HG03460 (cell line): ENCODE results near the gene SMIM13.

ENCODE experiments used
- ATAC-seq: cut with Tn5 transposase; IDR thresholded peaks from one replicate; pipeline ENCODE4 v1.9.1; 2021; ENCODE audit not compliant: unreplicated experiment

SMIM13 gene

GRCh38 chr6:11151488-11151887 is 57.9 kb downstream of the SMIM13 start:
- no peak for ATAC-seq

DNA sequence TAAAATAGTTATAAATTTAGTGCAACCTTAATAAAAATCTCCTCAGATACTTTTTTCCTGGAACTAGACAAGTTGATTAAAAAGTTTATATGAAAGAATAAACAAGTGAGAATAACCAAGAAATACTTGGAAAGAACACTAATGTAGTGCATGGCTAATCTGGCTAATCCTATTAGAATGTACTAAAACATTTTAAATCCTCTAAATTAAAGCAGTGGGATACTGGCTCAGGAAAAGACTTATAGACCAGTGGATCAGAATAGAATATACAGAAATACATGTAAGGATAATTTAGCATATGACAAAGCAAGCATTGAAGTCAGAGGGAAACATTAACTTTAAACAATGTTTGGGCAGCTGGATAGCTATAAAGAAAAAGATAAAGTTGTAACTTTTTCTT is 58.9 kb downstream of the SMIM13 start:
- ATAC-seq: no peak

DNA sequence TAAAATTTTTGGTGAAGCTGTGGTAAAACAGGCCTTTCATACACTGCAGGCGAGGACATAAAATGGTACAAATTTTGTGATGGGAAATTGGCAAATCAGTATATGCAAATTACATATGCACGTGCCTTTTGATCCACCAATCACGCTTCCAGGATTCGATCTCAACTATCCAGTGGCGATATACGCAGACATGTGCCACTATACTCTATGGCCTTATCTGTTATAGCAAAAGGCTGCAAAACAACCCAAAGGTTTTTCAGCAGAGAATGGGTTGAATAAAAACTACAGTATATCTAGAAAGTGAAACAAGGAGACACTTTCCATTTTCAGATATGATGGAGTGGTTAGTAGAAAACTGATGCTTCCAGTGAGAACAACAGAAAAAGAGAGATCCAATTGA is 59.8 kb downstream of the SMIM13 start:
- no peak for ATAC-seq

- ATAC-seq: no peak
Measured at GRCh38 chr6:11155589-11155988, 62.0 kb downstream of the SMIM13 start.

GRCh38 chr6:11160199-11160598 is 66.6 kb downstream of the SMIM13 start:
- no peak for ATAC-seq

DNA sequence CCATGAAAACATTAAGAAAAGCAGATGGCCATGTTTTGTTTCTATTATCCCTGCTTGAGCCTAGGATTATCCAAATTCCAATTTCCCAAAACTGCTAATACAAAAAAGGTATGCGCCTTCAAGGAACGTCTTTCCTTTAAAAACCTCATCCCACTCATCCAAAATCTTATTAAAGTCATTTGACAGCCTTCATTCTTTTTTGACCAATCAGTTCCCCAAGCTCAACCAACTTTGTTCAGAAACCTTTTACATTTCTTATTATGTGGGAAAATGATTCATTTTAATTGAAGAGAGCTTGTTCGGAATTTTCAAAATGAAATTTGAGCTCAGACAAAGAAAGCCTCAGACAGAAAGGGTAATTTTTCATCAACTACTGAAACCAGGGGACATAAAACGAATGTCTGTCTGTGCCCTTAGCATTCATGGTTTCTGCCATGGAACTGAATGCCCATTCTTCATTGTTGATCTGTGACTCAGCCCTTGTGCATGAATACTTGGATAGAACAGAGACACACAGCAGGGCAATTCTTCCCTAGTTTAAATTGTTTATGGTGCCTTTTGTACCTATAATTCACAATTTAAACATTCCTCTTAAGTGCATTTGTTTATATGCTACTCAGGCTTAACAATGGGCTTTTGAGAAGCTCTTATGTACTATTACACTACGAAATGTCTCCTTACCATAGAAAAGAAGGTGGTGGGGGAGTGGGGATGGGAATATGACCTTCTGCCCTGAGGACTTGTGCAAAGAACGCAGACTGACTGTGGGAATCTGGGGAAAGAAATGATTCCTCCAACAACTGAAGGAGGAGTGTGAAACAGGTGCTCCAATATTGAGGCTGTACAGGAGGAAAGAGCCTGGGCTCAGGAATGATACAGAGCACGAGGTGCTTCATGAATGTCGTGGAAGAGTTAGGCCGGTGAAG is 67.7 kb downstream of the SMIM13 start:
- no peak for ATAC-seq

- ATAC-seq: no peak
Measured at GRCh38 chr6:11162262-11162661, 68.6 kb downstream of the SMIM13 start.

- no peak for ATAC-seq
Measured at GRCh38 chr6:11163932-11164331, 70.3 kb downstream of the SMIM13 start.

DNA sequence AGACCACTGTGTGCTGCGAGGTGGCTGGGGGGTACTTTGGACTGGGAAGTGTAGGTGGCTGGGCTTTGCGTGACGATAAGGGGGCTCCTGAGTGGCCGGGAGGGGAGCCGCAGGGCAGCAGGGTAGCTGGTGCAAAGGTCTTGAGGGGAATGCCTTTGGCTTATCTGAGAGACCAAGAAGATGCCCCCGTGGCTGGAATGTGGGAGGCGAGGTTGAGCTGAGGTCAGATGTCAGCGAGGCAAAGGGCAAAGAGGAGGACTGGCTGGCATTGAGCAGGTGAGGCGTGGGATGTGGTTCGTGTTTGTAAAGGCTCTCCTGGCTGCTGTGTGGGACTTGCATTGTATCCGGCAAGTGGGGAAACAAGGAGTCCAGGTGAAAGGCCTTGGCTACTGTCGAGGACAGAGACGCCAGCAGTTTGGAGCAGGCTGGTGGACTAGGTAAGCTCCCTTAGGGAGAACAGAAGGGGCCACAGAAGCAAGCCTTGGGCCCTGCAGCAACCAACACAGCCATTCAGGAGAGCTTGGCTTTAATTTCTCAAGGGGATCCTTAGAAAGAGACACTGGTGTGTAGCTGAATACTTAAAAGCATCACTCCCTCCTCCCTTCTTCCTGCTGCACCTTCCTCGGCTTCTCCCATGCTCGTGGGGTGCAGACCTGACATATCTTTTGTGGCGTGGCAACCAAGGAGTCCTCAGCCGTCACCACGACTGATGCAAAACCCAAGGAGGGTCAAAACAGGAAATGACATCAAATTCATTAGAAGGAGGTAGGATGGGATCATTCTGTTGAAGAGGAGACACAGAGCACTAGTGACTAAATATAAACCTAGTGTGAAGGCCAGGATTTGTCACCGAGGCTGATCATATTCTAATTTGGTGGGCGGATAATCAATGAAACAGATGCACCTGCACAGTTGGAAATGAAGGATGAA is 71.3 kb downstream of the SMIM13 start:
- no peak for ATAC-seq

DNA sequence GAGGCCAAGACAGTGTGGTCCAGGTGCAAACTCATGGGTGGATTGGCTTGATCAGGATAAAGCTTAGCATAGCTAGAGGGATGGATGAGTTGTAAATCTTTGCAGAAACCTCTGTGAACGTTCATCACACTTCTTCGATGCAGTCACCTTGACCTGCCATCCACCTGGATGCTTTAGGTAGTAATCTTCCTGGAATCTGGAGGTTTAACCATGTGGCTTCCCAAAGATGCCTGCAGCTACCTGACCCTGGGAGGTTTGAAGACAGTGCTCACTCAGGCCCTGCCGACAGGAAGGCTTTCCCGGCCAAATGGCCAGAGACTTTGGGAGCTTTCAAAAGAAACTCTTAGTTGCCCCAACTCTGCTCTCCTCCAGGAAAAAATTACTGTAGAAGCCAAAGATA is 73.3 kb downstream of the SMIM13 start:
- ATAC-seq: no peak

DNA sequence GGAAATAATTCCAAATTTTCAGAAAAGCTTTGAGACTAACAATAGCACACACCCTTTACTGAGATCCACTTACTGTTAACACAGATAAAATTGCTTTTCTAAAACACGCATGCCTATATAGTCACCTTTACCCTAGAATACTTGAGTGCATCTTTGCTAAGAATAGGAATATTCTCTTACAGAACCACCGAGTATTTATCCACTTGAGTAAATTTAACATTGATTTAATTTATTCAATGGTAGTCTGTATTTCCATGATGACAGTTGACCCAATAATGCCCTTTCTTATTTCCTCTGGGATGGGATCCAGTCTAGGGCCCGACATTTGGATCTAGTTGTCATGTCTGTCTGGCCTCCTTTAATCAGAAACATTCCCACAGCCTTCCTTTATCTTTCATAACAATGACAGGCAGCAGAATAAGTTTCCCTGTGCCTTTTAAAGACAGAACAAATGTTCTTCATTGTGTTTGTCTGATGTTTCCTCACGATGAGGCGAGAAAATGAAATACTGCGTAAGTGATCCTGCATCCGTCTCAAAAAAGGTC is 74.5 kb downstream of the SMIM13 start:
- ATAC-seq: no peak

DNA sequence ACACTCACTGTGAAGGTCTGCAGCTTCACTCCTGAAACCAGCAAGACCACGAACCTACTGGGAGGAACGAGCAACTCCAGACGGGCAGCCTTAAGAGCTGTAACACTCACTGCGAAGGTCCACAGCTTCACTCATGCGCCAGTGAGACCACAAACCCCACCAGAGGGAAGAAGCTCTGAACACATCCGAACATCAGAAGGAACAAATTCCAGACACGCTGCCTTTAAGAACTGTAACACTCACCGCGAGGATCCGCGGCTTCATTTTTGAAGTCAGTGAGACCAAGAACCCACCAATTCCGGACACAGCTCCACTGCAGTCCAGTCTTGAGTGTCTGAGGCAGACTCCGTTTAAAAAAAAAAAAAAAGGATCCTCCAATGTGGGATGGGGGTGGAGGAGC is 78.3 kb downstream of the SMIM13 start:
- ATAC-seq: no peak

DNA sequence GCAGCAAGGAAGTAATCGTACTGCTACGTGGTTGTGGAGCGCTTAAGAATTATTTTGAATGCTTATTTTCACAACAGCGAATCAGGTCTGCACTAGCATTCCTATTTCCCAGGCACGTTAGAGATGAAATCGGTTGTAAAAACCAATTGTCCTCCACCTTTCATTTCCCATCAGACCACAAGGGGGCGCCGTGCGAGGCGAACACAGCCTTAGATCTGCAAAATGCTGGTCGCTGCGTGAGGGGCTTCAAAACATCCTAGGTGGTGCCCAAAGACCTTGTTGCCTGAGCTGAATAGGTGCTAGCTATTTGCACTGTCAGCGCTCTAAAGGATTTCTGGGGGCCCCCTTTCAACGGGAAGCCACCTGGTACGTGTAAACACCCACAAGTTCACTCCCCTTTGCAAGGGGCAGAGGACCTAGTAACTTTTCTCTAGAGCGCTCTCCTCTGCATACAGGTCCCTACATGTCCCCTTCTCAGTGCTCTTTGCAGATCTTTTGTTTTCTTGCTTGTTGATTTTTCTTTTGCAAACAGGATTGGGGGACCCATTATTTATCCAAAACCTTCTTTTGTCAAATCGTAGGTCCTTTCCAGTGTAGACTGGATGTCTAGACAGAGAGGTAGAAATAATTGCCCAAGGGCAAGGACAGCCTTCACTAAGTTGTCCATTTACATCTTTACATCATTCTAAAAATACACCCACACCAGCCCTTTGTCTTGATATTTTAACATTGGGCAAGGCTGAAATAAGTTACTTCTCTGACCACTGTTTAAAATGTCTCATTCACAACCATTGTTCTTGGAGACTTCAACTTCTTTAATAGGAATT is 79.1 kb downstream of the SMIM13 start:
- no peak for ATAC-seq

DNA sequence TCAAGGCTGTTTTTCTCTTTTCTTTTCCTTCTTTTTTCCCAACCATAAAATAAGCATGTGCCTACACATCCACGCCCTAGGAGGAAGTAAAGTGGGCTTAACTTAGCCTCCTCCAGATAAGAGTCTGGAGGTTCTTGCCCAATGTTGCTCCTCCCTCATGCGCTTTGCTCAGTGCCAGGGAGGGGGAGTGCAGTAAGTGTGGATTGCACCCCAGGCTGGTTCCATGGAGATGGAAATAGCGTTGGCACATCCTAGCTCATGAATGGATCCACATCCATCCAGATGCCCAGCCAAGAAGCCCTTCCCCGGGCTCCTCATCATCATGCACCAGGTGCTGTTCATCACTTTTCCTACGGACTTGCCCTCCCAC is 80.6 kb downstream of the SMIM13 start:
- no peak for ATAC-seq

DNA sequence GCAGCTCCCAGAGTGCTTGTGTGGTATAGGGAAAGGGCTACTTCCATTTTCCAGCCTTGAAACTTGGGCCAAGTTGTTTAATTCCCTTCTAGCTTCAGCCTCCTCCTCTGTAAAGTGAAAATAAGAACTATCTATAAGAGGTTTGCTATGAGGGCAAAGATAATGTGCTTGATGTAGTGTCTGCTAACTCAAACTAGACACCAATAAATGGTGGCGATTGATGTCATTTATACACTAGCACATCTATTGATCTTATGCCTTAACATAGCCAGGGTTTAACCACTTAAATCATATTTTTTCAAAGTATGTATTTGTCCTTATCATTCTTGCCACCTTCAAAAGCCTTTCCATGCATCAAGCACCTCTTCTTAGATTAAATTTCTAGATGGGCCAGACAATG is 83.6 kb downstream of the SMIM13 start:
- ATAC-seq: no peak

DNA sequence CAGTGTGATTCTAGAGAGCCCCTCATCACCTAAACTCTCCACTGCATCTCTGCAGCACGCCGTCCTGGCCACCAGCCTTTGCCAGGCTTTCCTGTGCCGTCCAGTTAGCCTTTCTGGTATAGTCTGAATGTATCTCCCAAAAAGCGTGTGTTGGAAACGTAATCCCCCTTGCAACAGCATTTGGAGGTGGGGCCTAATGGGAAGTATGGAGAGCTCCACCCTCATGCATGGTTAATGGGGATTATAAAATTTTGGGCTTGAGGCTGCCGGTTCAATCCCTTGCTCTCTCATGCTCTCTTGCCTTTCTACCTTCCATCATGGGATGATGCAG is 85.4 kb downstream of the SMIM13 start:
- no peak for ATAC-seq

- no peak for ATAC-seq
Measured at GRCh38 chr6:11179419-11180202, 86.0 kb downstream of the SMIM13 start.

- no peak for ATAC-seq
Measured at GRCh38 chr6:11181478-11182136, 88.0 kb downstream of the SMIM13 start.

DNA sequence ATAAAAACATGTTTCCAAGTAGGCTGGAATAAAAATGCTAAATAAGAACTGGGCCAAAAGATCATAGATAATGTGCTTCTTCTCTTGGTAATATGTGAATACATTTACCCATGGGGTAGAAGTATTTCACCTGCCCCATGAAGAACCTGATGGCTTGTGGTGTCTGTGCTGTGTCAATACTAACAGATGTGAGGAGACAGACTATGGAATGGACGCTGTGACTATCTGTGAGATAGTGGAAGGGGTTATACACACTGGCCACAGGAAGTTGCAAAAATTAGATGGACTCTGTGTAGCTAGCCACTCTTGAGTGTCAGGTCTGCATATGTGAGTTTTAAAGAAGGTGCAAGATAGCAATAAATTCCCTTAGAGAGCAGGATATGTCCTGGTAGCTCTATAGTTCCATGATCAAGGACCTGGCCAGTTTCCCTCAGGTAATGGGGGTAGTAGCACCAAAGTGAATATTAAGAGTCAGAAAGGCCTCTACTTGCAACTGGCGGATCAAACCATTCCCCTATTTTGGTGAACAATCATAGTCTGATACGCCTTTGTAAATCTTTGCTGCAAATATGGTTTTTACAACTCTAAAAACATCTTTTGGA is 90.2 kb downstream of the SMIM13 start:
- ATAC-seq: no peak
